HG03025 (cell line): ENCODE results near the gene CNOT6.

Experiments used
- ATAC-seq: cut with Tn5 transposase; IDR thresholded peaks from one replicate; pipeline ENCODE4 v1.9.1; 2021; ENCODE audit warnings: mild to moderate bottlenecking, moderate library complexity; ENCODE audit not compliant: unreplicated experiment, low FRiP score

The CNOT6 gene

DNA sequence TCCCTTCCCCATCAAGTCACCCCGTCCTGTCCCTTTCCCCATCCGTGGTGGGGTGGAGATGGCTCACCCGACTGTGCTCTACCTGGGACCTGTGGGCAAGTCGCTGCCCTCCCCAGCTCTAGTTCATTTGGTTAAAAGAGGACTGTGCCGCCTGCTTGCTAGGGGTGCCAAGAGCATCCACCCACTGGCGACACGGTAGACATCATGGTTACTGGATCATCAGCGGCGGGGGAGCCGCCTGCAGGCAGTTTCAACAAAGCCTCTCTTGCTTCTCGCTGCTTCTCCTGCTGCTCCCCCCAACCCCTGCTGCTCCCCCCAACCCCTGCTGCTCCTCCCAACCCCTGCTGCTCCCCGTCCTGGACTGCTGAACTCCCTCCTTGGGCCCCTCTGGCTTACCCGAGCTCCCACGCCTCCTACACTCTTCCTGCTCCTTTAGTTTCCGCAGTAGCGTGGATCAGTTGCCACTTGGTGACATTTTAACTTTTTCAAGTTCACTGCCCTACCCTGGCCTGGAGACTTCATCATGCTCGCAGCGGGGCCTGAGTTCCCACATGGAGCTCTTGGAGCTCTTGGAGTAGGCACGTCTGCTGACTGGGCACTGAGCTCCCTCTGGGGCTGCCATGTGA, 119.1 kb downstream of the CNOT6 start:
- ATAC-seq, result no peak

DNA sequence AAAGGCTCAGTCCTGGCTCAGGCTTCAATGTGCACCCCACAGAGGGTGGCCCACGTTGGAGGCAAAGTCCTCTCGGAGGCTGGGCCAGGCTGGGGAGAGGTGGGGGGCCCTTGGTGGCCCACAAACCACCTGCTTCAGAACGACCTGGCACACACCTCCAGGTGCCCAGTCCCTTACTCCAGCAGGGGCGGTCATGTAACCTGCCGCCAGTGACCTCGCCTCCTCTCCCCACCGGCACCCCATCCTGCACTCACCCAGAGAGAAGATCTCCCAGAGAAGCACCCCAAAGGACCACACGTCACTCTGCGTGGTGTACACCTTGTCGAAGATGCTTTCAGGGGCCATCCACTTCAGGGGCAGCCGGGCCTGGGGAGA, 119.6 kb downstream of the CNOT6 start:
- no peak for ATAC-seq

DNA sequence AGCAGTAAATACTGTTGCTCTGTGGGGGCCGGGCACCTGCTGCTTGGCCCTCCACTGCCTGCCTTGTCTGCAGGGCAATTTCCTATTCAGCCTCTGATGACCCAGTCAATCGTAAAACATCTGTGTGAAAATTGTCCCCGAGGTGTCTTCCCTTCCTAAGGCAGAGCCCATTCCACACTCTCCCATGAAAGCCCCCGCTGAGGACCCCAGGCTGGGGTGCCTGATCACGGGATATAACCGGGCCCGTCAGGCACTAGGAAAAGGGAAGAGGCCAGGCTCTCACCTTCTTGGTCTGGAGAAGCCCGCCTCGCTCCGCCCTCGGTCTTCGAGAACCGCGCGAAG, 124.3 kb downstream of the CNOT6 start:
- ATAC-seq, result no peak

DNA sequence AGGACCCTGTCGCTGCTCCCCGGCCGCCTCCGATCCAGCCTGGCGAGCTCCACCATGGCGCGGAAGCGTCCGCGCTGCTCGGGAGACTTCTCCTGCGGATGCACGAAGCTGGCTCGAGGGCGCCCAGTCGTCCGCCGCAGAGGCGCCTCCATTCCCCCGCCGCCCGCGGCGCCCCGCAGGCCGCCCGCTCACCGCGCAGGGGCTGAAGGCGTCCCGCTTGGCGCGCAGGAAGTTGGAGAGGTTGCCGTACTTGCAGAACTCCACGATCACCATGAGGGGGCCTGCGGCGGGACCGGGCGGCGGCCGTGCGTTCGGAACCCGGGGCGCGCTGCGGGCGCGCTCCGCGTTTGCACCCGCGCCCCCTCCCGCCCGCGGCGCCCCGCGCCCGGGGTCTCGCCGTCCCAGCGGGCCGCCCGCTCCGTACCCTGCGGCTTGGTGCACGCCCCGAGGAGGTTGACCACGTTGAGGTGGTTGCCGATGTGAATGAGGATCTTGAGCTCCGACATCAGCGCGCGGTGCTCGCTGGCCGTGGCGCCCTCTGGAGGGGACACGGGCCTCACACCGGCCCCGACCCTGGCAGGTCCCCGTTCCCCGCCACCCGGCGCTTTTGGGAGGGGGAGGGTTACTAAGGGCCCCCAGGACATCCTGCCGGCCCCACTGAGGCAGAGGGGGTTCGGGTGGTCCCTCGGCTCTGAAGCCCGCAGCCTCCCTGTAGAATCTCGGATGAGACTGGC, 124.8 kb downstream of the CNOT6 start:
- ATAC-seq, result no peak

DNA sequence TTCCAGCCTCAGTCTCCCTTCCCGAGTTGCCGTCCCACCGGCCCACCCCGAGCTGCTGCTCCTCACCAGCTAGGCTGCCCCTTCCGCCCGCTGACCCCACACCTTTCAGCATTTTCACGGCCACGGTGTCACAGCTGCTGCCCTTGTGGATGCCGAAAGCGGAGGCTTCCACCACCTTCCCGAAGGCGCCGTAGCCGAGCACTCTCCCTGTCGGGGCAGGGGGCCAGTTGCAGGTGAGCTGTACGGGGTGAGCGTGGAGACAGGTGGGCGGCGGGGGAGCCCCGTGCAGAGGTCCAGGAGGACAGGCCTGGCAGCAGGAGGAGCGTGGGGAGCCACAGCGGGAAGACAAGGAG, 125.4 kb downstream of the CNOT6 start:
- no peak for ATAC-seq

DNA sequence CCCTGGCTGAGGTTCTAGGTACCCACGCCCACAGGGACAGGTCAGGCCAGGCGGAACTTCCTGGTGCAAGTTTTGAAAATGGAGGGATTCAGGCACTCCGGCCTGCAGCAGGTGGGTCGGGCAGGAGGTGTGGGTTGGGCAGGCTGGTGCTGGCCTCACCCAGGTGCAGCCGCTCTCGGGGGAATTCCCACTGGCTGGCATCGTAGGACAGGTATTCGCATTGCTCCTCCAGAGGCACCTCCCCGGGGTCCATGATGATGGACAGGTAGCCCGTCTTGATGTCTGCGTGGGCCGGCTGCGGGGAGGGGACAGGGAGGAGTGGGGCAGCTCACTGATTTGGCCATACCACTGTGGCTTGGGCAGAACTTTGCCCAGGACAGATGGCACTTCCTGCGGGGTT, 125.8 kb downstream of the CNOT6 start:
- ATAC-seq, result no peak

DNA sequence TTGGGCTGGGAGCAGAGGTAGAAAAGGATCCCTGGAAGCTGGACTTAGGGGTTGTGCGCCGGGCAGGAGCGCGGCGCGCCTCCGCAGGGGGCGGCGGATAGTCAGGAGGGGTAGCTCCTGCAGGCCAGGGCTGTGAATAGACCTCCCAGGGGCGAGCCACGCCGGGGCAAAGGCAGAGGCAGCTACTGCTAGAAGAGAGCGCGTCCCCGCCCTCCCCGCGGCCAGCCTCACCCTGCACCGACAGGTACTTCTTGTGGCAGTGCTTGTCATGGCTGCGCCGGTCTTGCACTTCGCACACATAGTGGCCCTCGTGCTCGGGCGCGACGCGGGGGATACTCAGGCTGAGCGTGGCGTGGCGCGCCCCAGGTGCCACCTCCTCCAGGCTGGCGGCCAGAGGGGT, 127.1 kb downstream of the CNOT6 start:
- no peak for ATAC-seq

DNA sequence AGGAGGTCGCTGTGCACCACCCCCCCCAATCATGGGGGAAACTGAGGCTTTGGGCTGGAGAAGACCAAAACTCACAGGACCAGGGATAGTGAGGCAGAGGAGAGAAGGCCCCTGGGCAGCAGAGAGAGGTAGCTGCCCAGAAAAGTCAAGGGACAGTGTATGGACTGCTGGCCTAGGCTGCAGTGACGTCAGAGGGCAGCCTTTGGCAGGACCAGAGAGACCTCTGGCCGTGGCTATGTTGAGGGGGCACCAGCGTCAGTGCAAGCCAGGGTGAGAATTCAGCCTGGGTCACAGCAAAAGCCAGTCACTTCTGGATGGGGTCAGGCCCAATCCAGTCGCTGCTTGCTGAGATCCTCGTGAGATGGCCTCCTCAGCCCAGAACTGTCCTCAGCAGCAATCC, 128.7 kb downstream of the CNOT6 start:
- no peak for ATAC-seq

DNA sequence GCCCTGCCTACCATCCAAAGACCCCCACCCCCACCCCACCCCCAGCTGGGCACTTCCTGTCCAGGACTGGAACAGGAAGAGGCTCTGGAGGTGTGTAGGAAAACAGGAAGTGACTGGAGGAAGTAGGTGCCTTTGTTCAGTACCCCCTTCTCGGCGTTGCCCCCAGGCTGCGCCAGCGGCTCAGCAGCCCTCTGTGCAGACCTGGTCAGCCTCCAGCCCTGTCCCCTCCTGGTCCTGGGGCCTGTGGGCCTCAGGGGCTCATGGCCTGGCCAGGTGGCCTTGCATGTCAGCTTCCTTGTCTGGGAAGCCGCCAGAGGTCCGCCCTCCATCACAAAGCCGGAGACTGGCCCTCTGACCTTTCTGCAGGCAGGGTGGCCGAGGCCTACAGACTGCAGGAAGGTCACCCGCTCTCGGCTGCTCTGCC, 129.2 kb downstream of the CNOT6 start:
- no peak for ATAC-seq

DNA sequence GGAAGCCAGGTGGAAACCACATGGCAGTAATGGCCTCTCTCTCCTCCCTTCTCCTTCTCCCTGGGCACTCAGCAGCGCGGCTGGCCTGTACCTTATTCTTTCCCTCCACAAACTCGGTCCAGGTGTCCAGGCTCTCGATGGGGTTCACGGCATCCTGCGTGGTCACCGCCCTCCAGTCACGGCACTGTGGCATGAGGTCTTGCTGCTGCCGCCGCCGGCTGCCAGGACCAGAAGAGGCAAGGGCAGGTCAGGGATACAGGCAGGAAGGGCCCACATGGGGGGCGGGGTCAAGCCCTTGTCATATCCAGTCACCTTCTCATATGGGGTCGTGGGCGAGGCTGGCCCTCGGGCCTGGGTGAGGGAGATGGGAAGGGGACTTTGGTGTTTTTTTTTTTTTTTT, 129.7 kb downstream of the CNOT6 start:
- no peak for ATAC-seq

DNA sequence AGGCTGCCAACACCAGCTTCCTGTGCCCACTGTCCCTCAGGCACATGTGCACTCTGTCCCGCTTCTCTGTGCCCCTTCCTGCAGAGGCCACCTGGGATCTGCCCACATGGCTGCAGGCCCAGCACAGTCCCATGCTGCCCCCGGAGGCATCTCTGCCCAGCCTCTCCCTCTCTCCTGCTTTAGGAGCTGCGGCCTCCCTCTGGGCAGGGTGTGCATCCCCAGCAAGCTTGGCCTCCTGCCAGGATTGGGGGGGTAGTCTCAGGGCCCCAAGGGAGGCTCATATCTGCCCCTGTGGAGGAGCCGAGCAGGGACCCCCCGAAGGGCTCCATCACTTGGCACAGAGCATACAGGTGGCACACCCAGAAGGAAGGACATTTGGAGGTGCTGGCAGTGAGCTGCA, 130.4 kb downstream of the CNOT6 start:
- no peak for ATAC-seq

DNA sequence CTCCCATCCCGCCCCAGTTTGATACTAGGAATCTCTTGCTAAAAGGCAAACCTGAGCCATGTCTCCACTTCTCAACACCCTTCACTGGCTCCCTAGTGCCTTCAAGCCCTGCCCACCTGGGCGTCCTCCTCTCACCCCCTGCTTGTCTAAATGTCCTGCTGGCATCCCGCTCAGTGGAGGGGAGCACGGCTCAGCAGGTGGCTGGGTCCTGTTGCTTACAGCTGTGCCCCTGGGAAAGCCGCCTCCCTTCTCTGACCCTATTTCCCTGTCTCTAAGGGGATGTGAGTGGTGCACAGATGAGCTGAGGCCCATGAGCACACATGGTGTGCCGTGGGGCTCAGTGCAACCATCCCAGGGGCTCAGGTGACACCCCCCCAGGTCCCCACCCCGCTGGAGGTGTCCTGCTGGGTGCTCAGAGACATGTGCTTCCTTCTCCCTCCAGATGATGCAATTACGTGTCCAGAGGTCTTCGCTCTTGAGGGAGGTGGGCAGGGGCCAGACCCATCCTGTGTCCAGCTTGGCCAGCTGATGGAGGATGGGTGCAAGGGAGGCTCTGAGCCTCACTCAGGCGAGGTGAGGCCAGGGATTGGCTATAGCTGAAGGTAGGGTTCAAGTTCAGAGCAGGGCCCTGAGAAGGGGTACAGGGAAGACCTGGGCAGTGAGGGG, 131.1 kb downstream of the CNOT6 start:
- no peak for ATAC-seq

DNA sequence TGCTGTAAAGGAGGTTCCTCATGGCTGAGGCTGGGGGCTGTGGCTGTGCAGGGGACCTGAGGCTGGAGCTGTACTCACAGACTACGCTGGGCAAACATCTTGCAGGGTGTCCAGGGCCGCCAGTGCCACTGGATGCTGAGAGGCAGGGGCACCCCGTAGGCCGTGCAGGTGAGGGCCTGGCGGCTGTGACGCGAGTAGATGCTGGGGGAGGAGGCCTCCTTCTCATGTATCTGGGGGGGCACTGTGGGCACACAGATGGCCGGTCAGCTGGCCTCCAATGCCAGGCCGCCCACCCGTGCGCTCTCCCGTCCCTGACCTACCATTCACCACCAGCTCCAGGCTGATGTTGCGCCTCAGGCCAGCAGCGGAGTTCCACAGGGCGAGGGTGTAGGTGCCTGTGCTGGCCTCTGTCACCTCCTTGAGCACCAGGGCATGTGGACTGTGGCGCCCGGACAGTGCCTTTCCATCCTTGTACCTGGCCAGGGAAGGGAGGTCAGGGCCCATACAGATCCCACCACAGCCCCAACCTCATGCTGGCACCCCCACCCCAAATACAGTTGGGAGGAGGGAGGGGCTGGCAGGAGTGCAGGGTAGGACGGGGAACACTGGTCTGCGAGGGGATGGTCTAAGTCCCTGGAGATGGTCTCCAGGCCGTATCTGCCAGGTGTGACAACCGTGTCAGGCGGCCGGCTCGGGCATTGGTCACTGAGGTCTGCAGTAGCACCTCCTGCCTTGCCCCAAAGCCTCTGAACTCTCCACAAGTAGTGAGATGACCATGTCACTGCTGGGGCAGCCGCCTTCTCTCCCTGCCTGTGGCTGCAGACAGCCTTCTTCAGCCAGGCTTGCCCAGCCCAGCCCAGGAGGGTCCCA, 131.8 kb downstream of the CNOT6 start:
- ATAC-seq, result no peak

DNA sequence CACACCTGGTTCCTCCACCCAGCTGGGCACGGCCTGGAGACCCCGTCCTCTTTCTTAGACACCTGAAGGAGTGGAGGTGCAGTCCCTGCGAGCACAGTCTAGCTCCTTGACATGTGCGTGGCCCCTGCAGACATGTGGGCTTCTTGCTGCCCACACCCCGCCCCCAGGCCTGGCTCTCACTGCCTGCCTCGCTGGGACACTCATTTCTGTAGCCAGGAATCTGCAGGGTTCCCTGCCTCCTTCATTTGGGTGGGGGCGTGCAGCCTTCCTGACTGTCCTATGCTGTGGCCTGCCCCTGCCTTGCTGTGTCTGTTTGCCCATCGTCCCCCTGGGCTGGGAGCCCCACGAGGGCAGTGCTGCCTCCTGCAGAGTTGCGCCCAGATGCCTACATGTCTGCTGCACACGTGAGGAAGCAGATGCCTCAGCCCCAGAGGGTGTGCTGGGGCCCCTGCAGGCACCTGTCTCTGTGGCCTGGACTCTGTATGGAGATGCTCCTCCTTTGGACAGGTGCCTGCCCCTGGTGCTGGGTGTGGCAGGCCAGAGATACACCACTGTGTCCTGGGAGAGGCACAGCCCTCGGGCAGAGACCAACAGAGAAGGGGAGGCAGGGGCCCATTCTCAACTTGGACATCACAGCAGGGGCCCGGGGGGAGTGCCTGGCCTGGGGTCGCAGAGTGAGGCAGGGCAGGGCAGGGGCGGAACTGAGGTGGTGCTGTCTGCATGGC, 132.6 kb downstream of the CNOT6 start:
- no peak for ATAC-seq

DNA sequence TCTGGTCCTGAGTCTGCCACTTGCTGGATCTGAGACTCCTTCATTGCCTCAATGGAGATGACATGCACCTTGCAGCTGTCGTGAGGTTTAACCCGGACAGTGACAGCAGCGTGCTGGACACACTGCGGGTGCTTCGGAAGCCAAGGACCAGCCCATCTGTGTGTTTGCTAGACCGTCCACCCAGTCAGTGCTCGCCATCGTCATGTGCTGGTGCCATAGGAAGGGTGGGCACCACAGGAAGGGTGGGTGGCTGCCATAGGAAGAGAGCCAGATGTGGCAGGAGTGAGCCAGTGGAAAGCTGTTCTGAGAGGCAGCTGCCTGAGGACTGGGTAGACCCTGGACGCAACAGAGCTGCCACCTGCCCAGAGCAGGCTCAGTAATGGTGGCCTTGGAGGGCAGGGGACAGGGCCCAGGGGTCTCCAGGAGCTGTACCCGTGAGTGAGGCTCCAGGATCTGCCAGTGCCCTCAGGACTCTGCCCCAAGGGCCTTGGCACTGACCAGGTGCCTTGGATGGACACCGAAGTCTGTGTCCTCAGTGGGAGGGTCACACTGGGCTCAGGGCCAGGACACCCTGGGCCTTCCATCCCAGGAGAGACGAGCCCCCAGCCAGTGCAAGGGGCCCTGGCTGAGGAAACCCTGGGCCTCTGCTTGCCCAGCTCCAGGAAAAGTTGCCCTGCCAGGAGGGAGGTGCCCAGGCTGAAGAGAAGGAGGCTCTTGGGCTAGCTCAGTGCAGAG, 133.4 kb downstream of the CNOT6 start:
- no peak for ATAC-seq
